GM13977 (cell line): ENCODE data around the gene AKT3.

Source experiments
- DNase-seq: peaks from one replicate; pipeline ENCODE4 v3.0.0; 2012; ENCODE audit warnings: low spot score
- in situ Hi-C: fragments of 300-500 bp; cut with MboI; formaldehyde crosslinking; loops from one replicate; pipeline ENCODE4 v1.12.0; 2022; ENCODE audit warnings: low sequenced_read_pairs, low pct_unique_long_range_greater_than_20kb, mixed read lengths, inconsistent platforms; ENCODE audit not compliant: unreplicated experiment
- TF ChIP-seq, protein P1 (sequence below): IDR thresholded peaks from 2 replicates; pipeline ENCODE4 v1.5.1; 2012; ENCODE audit warnings: mild to moderate bottlenecking, control low read depth; ENCODE audit not compliant: insufficient read depth; ENCODE audit errors: extremely low read depth, missing control alignments

The AKT3 gene

DNA sequence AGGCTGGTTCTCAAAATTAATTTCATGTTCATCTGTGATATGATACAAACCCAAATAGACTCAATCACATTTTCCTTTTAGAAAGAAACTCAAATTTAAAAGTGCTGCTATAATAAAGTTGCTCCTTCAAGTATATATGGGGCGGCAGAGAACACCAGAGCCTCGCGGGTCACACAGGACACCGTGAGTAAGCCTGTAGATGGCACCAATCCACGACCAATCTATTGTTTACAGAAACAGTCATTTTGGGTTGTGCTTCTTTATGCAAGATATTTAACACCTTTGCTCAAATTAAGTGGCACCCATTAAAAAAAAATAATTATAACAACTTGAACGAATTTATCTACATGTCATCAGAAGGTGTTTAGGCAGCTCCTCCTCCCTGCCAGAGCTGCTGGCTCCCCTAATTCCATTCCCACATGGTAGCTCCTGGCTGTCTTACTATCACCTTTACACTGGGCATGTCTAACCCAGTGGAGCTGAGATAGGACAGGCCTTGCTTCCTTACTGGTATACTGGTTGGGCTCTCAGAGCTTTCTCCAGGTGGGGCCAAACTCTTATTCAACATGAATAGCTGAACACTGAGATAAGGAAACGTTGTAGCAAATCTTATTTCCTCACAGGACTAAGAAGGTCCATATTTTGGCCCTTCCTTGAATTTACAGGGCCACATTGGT lies 307.2 kb downstream of the AKT3 start:
- no peak for DNase-seq
- in situ Hi-C loops: no loop called here
- TF ChIP-seq, protein P1, sequence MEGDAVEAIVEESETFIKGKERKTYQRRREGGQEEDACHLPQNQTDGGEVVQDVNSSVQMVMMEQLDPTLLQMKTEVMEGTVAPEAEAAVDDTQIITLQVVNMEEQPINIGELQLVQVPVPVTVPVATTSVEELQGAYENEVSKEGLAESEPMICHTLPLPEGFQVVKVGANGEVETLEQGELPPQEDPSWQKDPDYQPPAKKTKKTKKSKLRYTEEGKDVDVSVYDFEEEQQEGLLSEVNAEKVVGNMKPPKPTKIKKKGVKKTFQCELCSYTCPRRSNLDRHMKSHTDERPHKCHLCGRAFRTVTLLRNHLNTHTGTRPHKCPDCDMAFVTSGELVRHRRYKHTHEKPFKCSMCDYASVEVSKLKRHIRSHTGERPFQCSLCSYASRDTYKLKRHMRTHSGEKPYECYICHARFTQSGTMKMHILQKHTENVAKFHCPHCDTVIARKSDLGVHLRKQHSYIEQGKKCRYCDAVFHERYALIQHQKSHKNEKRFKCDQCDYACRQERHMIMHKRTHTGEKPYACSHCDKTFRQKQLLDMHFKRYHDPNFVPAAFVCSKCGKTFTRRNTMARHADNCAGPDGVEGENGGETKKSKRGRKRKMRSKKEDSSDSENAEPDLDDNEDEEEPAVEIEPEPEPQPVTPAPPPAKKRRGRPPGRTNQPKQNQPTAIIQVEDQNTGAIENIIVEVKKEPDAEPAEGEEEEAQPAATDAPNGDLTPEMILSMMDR: no peak

DNA sequence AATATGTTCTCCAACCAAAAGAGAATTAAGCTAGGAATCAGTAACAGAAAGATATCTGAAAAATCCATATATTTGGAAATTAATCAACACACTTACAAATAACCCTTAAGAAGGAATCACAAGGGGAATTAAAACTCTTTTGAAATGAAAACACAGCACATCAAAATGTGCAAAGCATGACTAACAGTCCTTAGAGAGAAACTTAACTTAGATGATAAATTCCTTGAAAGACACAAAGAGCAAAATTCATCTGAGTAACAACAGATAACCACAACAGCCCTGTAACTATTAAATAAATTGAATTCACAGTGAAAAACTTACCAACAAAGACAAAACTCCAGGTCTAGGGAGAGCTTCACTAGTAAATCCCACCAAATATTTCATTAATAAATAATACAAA lies 310.4 kb downstream of the AKT3 start:
- in situ Hi-C loops: no loop called here
- TF ChIP-seq, protein P1: no peak
- DNase-seq: no peak

DNA sequence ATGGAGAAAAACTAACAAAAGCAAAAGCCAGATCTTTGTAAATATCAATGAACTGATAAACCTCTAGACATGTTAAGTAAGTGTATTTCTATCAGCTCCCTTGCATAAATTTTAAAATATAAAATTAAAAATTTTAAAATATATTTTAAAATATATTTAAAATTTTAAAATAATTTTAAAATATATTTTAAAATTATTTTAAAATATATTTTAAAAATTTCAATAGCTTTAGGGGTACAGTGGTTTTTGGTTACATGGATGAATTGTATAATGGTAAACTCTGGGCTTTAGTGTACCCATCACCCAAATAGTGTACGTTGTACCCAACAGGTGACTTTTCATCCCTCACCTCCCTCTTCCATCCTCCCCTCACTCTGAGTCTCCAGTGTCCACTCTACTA lies 315.0 kb downstream of the AKT3 start:
- DNase-seq: no peak
- in situ Hi-C loops: no loop called here
- TF ChIP-seq, protein P1: no peak

DNA sequence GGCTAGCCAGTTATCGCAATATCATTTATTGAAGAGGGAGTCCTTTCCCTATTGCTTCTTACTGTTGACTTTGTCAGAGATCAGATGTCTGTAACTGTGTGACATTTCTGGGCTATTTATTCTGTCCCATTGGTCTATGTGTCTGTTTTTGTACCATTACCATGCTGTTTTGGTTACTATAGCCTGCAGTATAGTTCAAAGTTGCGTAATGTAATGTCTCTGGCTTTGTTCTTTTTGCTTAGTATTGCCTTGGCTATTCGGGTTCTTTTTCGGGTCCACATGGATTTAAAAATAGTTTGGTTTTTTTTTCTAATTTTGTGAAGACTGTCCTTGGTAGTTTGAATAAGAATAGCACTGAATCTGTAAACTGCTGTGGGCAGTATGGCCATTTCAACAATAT lies 320.5 kb downstream of the AKT3 start:
- DNase-seq: no peak
- TF ChIP-seq, protein P1: no peak
- in situ Hi-C loops: no loop called here

DNA sequence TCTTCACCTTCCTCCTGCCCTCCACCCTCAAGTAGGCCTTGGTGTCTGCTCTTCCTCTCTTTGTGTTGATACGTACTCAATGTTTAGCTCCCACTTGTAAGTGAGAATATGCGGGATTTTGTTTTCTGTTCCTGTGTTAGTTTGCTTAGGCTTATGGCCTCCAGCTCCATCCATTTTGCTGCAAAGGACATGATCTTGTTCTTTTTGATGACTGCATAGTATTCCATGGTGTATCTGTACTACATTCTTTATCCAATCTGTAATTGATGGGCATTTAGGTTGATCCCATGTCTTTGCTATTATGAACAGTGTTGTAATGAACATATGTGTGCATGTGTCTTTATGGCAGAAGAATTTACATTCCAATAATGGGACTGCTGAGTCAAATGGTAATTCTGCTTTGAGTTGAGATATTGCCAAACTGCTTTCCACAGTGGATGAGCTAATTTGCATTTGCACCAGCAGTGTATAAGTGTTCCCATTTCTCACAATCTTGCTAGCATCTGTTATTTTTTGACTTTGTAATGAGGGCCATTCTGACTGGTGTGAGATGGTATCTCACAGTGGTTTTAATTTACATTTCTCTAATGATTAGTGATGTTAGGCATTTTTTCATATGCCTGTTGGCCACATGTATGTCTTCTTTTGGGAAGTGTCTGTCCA lies 321.5 kb downstream of the AKT3 start:
- in situ Hi-C loops: no loop called here
- TF ChIP-seq, protein P1: no peak
- DNase-seq: no peak

DNA sequence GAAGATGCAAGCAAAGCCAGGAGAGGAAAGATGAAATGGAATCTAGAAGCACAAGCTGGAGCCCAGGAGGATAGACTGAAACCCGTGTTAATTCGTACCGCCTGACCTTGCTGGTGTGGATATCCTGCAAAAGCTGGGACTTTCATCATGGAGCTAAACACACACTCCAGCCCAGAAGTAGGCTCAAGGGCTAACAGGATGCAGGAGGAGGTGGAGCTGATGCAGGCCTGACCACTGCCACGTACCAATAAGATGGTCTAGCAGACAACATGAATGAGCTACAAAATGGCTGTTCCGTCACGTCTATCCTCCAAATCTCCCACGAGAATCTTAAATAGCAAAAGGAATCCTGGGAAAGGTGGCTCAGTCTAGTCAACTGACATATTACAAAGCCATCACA lies 323.9 kb downstream of the AKT3 start:
- DNase-seq: no peak
- in situ Hi-C loops: no loop called here
- TF ChIP-seq, protein P1: no peak
